Activated T-cell treated with anti-CD3 and anti-CD28 coated beads, Interleukin-2, amount 50 U/mL, for 72 hours (primary cell): ENCODE measurements around the gene NAPB. TPM values are rescaled to one million over a fixed set of nuclear protein-coding genes. Genes with fewer than 3 reads are reported as not detected.
"Not testable (repeated sequence)": the region's sequence is repeated elsewhere in the genome, so short reads cannot be mapped to it uniquely, and the experiment has no call there.

Experiments
- ATAC-seq, 2 donors: fragments of 150-1000 bp; cut with Tn5 transposase; replicated peaks in 1 of 2; 2 replicates each; pipeline ENCODE4 v1.10.0; 2021; ENCODE audit warnings: moderate library complexity in 2 of 2, mild to moderate bottlenecking in 1 of 2
- DNase-seq, 2 donors: peaks; one replicate each; pipeline ENCODE4 v3.0.0; 2021 to 2022; ENCODE audit warnings: mixed read lengths in 1 of 2
- H3K27ac Mint-ChIP-seq: one replicate; pipeline ENCODE4 v1.8.0; 2022; ENCODE audit warnings: mild to moderate bottlenecking, moderate library complexity, mixed read lengths
- H3K27me3 Mint-ChIP-seq: one replicate; pipeline ENCODE4 v1.8.0; 2022; ENCODE audit warnings: low read depth, mixed read lengths
- H3K36me3 Mint-ChIP-seq, 2 donors: one replicate each; pipeline ENCODE4 v1.8.0; 2022; ENCODE audit warnings: mixed read lengths in 2 of 2, mild to moderate bottlenecking in 1 of 2; ENCODE audit not compliant: insufficient read depth in 2 of 2
- H3K4me1 Mint-ChIP-seq: one replicate; pipeline ENCODE4 v1.8.0; 2022; ENCODE audit warnings: low read depth, mixed read lengths
- H3K4me3 Mint-ChIP-seq, 2 donors: one replicate each; pipeline ENCODE4 v1.8.0; 2022; ENCODE audit warnings: mild to moderate bottlenecking in 2 of 2, mixed read lengths in 2 of 2, moderate library complexity in 2 of 2
- H3K9me3 Mint-ChIP-seq, 2 donors: one replicate each; pipeline ENCODE4 v1.8.0; 2022; ENCODE audit warnings: mixed read lengths in 2 of 2
- total RNA-seq, 2 donors: library from RNA; stranded (reverse); gene quantifications; one replicate each; pipeline ENCODE4 v1.2.3, GENCODE V29; 2022

The NAPB gene
- total RNA-seq, 2 donors from 2014 or later, result 9.0 to 14.2 TPM

DNA sequence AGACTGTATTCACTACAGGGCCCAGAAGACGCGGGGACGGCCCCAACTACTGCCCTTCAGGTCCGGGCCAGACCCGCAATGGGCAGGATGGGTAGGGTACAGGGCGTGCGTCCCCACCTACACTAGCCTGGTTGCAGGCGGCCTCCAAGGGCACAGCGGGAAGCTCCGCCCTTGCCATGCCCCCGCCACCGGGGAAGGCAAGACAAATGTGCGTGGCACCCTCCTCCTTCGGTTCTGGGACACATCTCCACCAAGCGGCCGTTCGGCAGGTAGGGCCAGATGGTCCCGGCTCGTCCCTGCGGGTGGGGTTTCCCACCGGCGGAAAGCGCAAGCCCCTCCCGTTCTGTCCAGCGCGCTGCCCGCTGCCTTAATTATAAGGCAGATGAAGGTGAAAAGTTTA is 65.1 kb downstream of the NAPB start:
- H3K27ac Mint-ChIP-seq, result no peak overlapping the region
- peaks cover 41% of the 10 kb centered on the region for H3K4me1 Mint-ChIP-seq
- no peaks in the 10 kb centered on the region for H3K9me3 Mint-ChIP-seq
- DNase-seq (no peak), ATAC-seq (no peak)
- H3K36me3 Mint-ChIP-seq, result peaks cover 2 to 3% of the 10 kb centered on the region in 2 donors
- H3K27me3 Mint-ChIP-seq, result no peaks in the 10 kb centered on the region
- H3K4me3 Mint-ChIP-seq, result no peak overlapping the region

DNA sequence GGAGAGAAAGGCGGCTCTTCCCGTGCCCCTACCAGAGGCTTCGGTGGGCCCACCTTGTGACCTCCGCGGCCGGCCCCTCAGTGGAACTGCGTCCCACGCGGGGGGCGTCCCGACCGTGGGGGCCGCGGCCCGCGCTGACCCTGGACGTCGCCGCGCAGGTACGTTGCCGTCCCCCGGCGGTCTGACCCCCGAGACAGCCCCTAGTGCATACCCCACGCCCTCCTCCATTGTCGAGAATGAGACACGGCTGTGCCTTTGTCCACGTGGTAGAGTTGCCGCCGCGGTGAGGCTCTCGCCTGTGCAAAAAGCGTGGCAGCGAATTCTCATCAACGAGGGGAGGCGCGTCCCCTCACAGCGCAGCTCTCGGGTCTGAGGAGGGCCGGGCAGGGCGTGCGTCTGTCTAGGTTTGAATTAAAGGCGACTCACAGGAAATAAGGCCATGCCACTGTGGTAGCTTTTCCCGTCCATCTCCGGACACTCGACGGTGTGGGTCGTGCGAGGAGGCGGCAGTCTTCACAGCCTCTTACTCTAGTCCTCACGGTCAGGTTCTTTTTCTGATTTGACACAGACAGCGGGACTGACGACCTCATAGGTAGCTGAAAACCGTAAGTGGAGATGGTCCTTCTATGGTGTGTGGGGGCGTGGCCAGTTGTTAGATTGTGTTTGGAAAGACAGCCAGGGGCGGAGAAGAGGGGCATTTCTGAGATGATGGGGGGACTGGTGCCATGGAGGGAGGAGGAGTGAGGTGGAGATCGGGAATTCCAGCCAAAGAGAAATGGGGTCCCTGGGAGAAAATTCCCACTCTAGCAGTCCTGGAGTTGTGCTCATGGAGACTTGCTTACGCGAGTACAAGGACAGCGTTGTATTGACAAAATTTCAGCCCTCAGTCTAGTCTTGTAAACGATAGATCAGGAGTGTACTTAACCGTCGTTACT is 70.1 kb downstream of the NAPB start:
- Mint-ChIP-seq H3K27me3 (no peaks in the 10 kb centered on the region), H3K4me3 (peak overlapping the region; percentile 80 to 92), H3K27ac (peak overlapping the region; percentile 21), H3K36me3 (peaks cover 3% of the 10 kb centered on the region in 2 donors), H3K4me1 (peaks cover 40% of the 10 kb centered on the region), H3K9me3 (no peaks in the 10 kb centered on the region)
- peak; percentile 70 to 71 for DNase-seq
- peak; percentile 42 to 48 for ATAC-seq

DNA sequence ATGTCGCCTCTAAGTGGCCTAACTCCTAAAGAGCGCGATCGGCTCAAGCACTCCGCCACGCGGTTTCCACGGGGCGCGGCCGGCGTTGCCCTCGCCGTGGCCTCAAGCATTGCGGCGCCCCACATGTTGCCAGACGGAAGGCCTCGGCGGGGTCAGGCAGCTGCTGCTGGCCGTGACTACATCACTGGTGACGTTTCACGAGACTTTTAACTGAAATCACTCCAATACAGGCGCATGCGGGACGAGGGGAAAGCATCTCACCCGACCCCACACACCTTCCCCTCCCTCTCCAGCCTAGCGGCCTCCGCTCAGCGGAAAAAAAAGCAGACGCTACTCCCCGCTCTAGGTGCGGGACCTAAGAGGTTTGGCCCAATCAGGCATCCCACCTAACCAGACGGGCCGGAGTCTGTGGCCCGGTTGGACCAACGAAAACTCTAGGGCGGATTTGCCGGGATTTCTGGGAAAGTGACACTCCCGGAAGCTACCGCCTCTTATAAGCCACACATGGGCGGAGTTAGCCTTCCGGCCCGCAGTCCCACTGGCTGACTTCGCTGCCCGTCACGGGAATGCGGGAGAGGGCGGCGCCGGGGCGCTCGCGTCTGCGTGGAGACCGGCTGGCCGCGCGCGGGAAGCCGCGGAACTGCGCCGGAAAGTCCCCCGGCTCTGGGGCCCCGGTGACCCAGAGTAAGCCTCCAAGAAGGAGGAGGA is 70.9 kb downstream of the NAPB start, which contains the start of gene NXT1:
NXT1 (plus strand) TSS at position 596 of the 708 bp plus-strand sequence. CDS start 3,251 bp downstream, outside the sequence.
- Mint-ChIP-seq H3K4me3 (peak within 1 kb of the TSS; percentile 80 to 92), H3K27ac (peak within 1 kb of the TSS; percentile 99), H3K4me1 (peaks cover 40% of the 10 kb centered on the region), H3K9me3 (no peaks in the 10 kb centered on the region), H3K36me3 (peaks cover 3% of the 10 kb centered on the region in 2 donors), H3K27me3 (no peaks in the 10 kb centered on the region)
- ATAC-seq (peak; percentile 90), DNase-seq (peak; percentile 96)

DNA sequence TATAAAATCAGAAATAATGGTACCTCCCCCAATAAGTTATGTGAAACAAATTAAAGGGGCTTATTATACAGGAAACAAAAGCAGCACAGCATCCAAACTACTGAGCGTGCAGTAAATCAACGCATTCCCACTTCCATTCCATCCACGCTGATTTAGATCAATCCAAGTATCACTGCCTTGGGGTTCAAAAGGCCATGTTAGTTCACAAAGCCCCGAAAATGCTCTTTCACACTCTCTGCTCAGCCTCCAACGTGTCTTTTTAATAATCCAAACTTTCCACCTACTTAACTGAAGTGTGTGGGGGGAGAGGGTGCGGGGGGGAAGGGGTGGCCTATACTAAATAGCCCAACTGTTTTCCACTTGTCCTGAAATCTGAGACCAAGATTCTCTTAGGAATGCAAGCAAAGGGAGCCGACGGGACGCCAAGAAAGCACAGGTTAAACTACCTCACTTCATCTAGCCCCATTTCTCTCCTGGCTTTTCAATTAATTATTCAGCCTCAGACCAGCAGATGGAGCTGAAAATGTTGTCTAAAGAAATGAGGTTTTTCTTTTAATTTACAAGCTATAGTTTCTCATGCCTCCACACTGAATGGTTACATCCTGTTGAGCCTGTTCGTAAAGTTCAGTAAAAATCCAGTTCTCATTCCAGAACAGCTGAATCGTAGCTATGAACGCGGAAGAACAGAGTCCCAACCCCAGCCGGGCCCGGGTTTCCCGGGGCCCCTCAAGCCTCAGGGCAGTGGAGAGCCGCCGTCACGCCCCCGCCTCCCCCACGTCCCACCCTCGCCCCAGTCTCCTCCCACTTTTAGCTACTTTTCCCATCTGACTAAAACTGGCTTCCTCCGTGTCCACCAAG is 71.7 kb downstream of the NAPB start:
- Mint-ChIP-seq H3K36me3 (peaks cover 3% of the 10 kb centered on the region in 2 donors), H3K27ac (peak overlapping the region; percentile 99), H3K27me3 (no peaks in the 10 kb centered on the region), H3K9me3 (no peaks in the 10 kb centered on the region), H3K4me3 (peak overlapping the region; percentile 80 to 92), H3K4me1 (peaks cover 40% of the 10 kb centered on the region)
- no peak for DNase-seq
- peak; percentile 47 to 49 for ATAC-seq

DNA sequence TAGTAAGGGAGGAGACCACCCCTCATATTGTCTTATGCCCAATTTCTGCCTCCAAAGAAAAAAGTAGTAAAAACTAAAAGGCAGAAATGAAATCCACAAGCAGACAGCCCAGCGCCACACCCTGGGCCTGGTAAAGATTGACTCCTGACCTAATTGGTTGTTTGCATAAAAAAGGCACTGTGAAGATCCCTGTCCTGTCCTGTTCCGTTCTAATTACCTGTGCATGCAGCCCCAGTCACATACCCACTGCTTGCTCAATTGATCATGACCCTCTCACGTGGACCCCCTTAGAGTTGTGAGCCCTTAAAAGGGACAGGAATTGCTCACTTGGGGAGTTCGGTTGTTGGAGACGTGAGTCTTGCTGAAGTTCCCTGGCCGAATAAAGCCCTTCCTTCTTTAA is 72.8 kb downstream of the NAPB start:
- Mint-ChIP-seq H3K27ac (peak overlapping the region; percentile 70), H3K4me1 (peaks cover 40% of the 10 kb centered on the region)
- not testable (repeated sequence) for H3K27me3 Mint-ChIP-seq, H3K36me3 Mint-ChIP-seq, H3K4me3 Mint-ChIP-seq, DNase-seq, H3K9me3 Mint-ChIP-seq, ATAC-seq

DNA sequence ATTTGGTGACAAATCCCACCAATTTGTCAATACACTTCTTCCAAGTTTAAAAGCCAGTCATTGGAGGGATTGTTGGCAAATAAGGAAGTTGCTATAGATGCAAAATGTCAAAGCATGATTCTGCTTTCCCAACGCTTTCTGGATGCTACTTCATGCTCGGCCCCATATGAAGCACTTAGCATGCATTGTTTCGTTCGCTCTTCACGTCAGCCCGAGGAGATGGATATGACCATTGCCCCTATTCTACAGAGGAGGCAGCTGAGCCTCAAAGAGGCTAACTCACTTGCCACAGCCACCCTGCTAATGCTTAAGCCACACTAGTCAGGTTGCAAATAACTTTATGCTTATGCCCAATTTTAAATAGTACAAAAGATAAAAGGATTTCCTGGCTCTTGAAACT is 73.5 kb downstream of the NAPB start:
- no peak for DNase-seq
- Mint-ChIP-seq H3K27ac (no peak overlapping the region), H3K9me3 (no peaks in the 10 kb centered on the region), H3K36me3 (peaks cover under 1 to 3% of the 10 kb centered on the region in 2 donors), H3K4me3 (no peak overlapping the region), H3K4me1 (peaks cover 32% of the 10 kb centered on the region), H3K27me3 (no peaks in the 10 kb centered on the region)
- no peak for ATAC-seq

DNA sequence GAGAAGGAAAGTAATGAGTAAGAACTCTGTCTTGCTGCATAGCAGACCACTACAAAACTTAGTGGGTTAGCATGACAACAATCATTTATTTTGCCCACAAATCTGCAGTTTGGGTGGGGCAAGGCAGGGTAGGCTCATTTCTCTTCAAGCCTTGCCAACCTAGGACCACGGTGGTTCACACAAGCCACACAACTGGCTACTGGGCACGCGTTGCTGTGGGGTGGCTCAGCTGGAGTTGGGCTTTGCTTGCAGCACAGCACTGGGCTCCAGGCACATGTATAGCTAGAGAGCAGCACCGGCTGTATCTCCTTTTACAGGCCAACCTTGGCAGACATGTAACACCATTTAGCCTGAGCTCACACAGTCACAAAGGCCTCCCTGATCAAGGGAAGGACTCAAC is 75.3 kb downstream of the NAPB start:
- Mint-ChIP-seq H3K9me3 (no peaks in the 10 kb centered on the region), H3K27me3 (no peaks in the 10 kb centered on the region)

DNA sequence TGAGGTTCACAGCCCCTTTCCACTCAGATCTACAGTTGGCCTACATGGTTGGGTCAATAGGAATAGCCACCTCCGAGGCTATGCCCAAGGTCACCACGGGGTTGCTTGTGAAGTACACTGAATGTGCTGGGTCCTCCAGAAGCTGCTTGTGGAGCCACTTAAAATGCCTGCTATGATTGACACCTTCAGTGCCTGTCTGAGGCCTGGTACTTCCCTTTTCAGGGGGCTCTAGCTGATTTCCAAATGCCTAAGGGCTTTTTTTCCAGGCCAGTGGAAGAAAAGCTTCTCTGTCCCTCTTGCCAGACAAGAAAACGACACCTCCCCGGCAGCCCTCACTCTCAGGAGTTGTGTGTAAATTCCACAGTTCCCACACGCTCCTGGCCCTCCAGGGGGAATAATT is 77.0 kb downstream of the NAPB start:
- ATAC-seq (no peak), DNase-seq (no peak)
- no peak overlapping the region for H3K27ac Mint-ChIP-seq
- no peak overlapping the region for H3K4me3 Mint-ChIP-seq
- peaks cover 10% of the 10 kb centered on the region for H3K4me1 Mint-ChIP-seq
- no peaks in the 10 kb centered on the region for H3K9me3 Mint-ChIP-seq
- no peaks in the 10 kb centered on the region for H3K36me3 Mint-ChIP-seq
- H3K27me3 Mint-ChIP-seq, result no peaks in the 10 kb centered on the region

More for the DNA sequence above, 75.3 kb downstream of the NAPB start:
- H3K4me1 Mint-ChIP-seq, result peaks cover 19% of the 10 kb centered on the region
- DNase-seq (no peak), ATAC-seq (no peak)
- H3K36me3 Mint-ChIP-seq, result no peaks in the 10 kb centered on the region
- H3K4me3 Mint-ChIP-seq, result no peak overlapping the region
- no peak overlapping the region for H3K27ac Mint-ChIP-seq

DNA sequence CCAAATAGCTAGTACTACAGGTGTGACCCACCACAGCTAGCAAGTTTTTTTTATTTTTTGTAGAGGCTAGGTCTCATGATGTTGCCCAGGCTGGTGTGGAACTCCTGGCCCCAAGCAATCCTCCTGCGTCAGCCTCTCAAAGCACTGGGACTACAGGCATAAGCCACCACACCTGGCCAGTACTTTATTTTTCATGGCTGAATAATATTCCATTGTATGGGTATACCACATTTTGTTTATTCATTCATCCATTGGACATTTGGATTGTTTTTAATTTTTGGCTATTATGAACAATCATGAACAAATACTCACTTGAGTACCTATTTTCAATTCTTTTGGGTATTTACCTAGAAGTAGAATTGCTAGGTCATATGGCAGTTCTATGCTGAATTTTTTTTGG is 77.7 kb downstream of the NAPB start:
- peaks cover 7% of the 10 kb centered on the region for H3K4me1 Mint-ChIP-seq
- H3K27me3 Mint-ChIP-seq, result no peaks in the 10 kb centered on the region
- ATAC-seq (no peak), DNase-seq (no peak)
- H3K27ac Mint-ChIP-seq, result no peak overlapping the region
- H3K4me3 Mint-ChIP-seq, result no peak overlapping the region
- no peaks in the 10 kb centered on the region for H3K9me3 Mint-ChIP-seq
- no peaks in the 10 kb centered on the region for H3K36me3 Mint-ChIP-seq

DNA sequence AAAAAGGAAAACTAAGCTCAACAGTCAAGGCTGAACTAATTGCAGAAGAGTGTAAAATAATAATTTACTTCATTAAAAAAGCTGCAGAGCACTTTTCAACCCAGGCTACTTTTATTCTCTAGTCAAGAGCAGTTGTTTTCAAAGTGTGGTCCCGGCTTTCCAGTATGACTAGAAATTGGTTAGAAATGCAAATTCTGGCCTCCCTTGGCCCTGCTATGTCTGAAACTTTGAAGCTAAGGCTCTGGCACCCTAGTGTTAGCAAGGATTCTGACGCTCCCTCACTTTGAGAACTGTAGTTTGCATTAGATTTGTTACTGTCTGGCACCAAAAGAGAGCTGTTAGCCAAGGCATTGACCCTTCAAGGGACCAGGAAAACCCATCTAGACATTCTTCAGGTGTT is 80.2 kb downstream of the NAPB start:
- DNase-seq, result no peak

DNA sequence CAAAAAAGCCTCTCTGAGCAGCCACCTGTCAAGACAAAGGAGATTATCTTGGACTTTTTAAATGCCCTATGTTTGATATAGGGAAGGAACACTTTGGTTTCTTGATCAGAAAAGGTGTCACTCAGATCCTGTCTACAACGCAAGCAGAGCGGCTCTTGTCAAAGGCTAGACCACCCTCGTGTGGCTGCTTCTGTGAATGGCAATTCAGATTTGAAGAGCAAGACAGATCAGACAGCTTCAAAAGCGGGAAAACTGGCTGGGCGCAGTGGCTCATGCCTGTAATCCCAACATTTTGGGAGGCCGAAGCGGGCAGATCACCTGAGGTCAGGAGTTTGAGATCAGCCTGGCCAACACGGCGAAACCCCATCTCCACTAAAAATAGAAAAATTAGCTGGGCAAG is 80.8 kb downstream of the NAPB start:
- DNase-seq, result peak; percentile 29 to 44
- peak in 1 of 2 donors; percentile 51 for ATAC-seq
- no peak overlapping the region for H3K4me3 Mint-ChIP-seq

More for the DNA sequence above, 80.2 kb downstream of the NAPB start:
- Mint-ChIP-seq H3K27me3 (no peaks in the 10 kb centered on the region), H3K4me3 (no peak overlapping the region), H3K27ac (no peak overlapping the region), H3K36me3 (no peaks in the 10 kb centered on the region), H3K4me1 (no peaks in the 10 kb centered on the region), H3K9me3 (no peaks in the 10 kb centered on the region)
- no peak for ATAC-seq

DNA sequence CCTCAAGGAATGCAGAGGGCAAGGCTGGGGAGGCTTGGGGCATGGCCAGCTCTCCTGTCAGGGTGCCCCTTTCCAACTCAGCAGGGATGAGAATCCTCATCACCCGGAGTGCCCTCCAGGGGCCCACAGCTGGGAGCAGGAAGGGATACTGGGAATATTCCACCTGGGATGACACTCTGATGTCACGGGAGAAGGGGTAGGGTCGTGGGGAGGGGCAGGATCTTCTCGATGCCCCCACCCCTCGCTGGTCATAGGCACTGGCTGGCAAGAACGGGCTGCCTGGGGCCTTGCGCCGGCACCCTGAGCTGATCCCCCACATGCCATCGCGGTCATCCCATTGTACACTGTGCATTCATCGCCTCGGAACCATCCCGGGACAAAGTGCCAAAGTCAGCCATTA is 81.3 kb downstream of the NAPB start:
- no peak overlapping the region for H3K27ac Mint-ChIP-seq
- H3K9me3 Mint-ChIP-seq, result no peaks in the 10 kb centered on the region
- H3K36me3 Mint-ChIP-seq, result no peaks in the 10 kb centered on the region
- DNase-seq (no peak), ATAC-seq (no peak)
- no peaks in the 10 kb centered on the region for H3K4me1 Mint-ChIP-seq
- H3K27me3 Mint-ChIP-seq, result no peaks in the 10 kb centered on the region
- no peak overlapping the region for H3K4me3 Mint-ChIP-seq

More for the DNA sequence above, 80.8 kb downstream of the NAPB start:
- Mint-ChIP-seq H3K9me3 (no peaks in the 10 kb centered on the region), H3K27ac (no peak overlapping the region), H3K27me3 (no peaks in the 10 kb centered on the region), H3K4me1 (no peaks in the 10 kb centered on the region), H3K36me3 (no peaks in the 10 kb centered on the region)
